H1 (cell line): ENCODE results near the gene KIAA1328. TPM values are rescaled to one million over a fixed set of nuclear protein-coding genes. Genes with fewer than 3 reads are reported as not detected.
A peak's percentile ranks its signal among the peaks of the same experiment; 100 is the strongest.

ENCODE experiments used
- CTCF ChIA-PET: fragments of 300-600 bp; sonication (Branson Sonifier 250); formaldehyde crosslinking; loops from one replicate; lab custom pipeline; 2021; ENCODE audit not compliant: partially characterized antibody; lab: Charles Lee
- POLR2A ChIA-PET: fragments of 300-600 bp; sonication (Branson Sonifier 250); formaldehyde crosslinking; loops from one replicate; lab custom pipeline; 2021; ENCODE audit warnings: inconsistent platforms; ENCODE audit not compliant: partially characterized antibody; lab: Charles Lee
- DNase-seq, 2 experiments: peaks; one replicate each; pipeline versions ENCODE4 v3.0.0 to v3.0.0-alpha.2; 2010 to 2022; ENCODE audit warnings: low spot score in 2 of 2, low read depth in 1 of 2, mixed read lengths in 1 of 2
- FAIRE-seq: peaks from 2 replicates; lab custom pipeline; 2011; peaks lifted over from hg19 to GRCh38; lab: Jason Lieb, UNC
- H2AFZ ChIP-seq: 2 replicates; pipeline ENCODE4 v1.8.1; 2012; ENCODE audit warnings: low read length, inconsistent platforms
- H2AK5ac ChIP-seq: 2 replicates; pipeline ENCODE4 v1.6.1; 2013; ENCODE audit warnings: low read depth, low read length
- H2BK120ac ChIP-seq: replicated peaks from 2 replicates; pipeline ENCODE3; 2013; ENCODE audit warnings: low read depth, low read length, inconsistent platforms
- H2BK12ac ChIP-seq: 2 replicates; pipeline ENCODE4 v1.6.1; 2013; ENCODE audit warnings: low read depth, low read length
- H2BK15ac ChIP-seq: 2 replicates; pipeline ENCODE4 v1.6.1; 2013; ENCODE audit warnings: low read length
- H2BK20ac ChIP-seq: 2 replicates; pipeline ENCODE4 v1.6.1; 2013; ENCODE audit warnings: low read length
- H2BK5ac ChIP-seq: 2 replicates; pipeline ENCODE4 v1.6.1; 2013; ENCODE audit warnings: low read depth, low read length
- H3K14ac ChIP-seq: 2 replicates; pipeline ENCODE4 v1.6.1; 2013; ENCODE audit warnings: inconsistent platforms; ENCODE audit not compliant: insufficient read length
- H3K18ac ChIP-seq: 2 replicates; pipeline ENCODE4 v1.6.1; 2013; ENCODE audit warnings: low read length; ENCODE audit errors: extremely low read depth
- H3K23ac ChIP-seq: 2 replicates; pipeline ENCODE4 v1.6.1; 2013; ENCODE audit warnings: inconsistent platforms; ENCODE audit not compliant: insufficient read length
- H3K23me2 ChIP-seq: 2 replicates; pipeline ENCODE4 v1.6.1; 2013; ENCODE audit warnings: low read depth, low read length
- H3K27ac ChIP-seq: 2 replicates; pipeline ENCODE4 v1.6.1; 2011; ENCODE audit warnings: low read depth, low read length, inconsistent platforms
- H3K27me3 ChIP-seq, 4 experiments: replicated peaks in 1 of 4; 1 replicate in 1 of 4; 2 replicates in 3 of 4; pipeline versions ENCODE4 v1.6.1 to v1.8.1; 2011 to 2013; ENCODE audit warnings: low read length in 3 of 4, mild to moderate bottlenecking in 3 of 4, inconsistent platforms in 2 of 4, mixed read lengths in 2 of 4, moderate library complexity in 1 of 4; ENCODE audit not compliant: control insufficient read depth in 3 of 4, insufficient read depth in 3 of 4; ENCODE audit errors: extremely low read depth in 1 of 4
- H3K36me3 ChIP-seq, 4 experiments: 2 replicates each; pipeline versions ENCODE4 v1.6.1 to v1.8.1; 2011 to 2013; ENCODE audit warnings: mild to moderate bottlenecking in 4 of 4, low read length in 3 of 4, moderate library complexity in 2 of 4, control low read depth in 1 of 4, inconsistent platforms in 1 of 4; ENCODE audit not compliant: insufficient read depth in 4 of 4, control insufficient read depth in 2 of 4
- H3K4ac ChIP-seq: replicated peaks from 2 replicates; pipeline ENCODE3; 2013; ENCODE audit warnings: low read length, low read depth, mixed read lengths, inconsistent platforms; ENCODE audit not compliant: insufficient read length
- H3K4me1 ChIP-seq, 4 experiments: replicated peaks in 1 of 4; 1 replicate in 1 of 4; 2 replicates in 3 of 4; pipeline versions ENCODE4 v1.6.1 to v1.8.1; 2011 to 2013; ENCODE audit warnings: low read length in 3 of 4, inconsistent platforms in 2 of 4, mixed read lengths in 1 of 4; ENCODE audit not compliant: insufficient read depth in 4 of 4, control insufficient read depth in 3 of 4
- H3K4me2 ChIP-seq, 2 experiments: 2 replicates each; pipeline versions ENCODE4 v1.6.1 to v1.8.1; 2011 to 2013; ENCODE audit warnings: low read depth in 2 of 2, low read length in 2 of 2, control low read depth in 1 of 2, inconsistent platforms in 1 of 2, mild to moderate bottlenecking in 1 of 2; ENCODE audit not compliant: insufficient read depth in 1 of 2
- H3K4me3 ChIP-seq, 4 experiments: fragments of 200-600, 300-600 bp in 1 of 4; sonication (generic), shearing (Covaris generic), sonication (Bioruptor Twin) in 1 of 4; 2 replicates each; pipeline versions ENCODE4 v1.5.1 to v1.8.1; 2011 to 2016; ENCODE audit warnings: low read length in 4 of 4, low read depth in 3 of 4, control low read depth in 2 of 4, inconsistent platforms in 2 of 4, mild to moderate bottlenecking in 2 of 4, mixed read lengths in 1 of 4, moderate library complexity in 1 of 4; ENCODE audit not compliant: insufficient read depth in 2 of 4; ENCODE audit errors: extremely low read depth in 1 of 4
- H3K56ac ChIP-seq: replicated peaks from 2 replicates; pipeline ENCODE3; 2013; ENCODE audit warnings: low read depth, mild to moderate bottlenecking, mixed read lengths, low read length, inconsistent platforms; ENCODE audit not compliant: insufficient read length
- H3K79me1 ChIP-seq: 2 replicates; pipeline ENCODE4 v1.6.1; 2013; ENCODE audit warnings: low read depth, low read length, control low read depth
- H3K79me2 ChIP-seq, 2 experiments: 2 replicates each; pipeline versions ENCODE4 v1.6.1 to v1.8.1; 2012 to 2013; ENCODE audit warnings: low read length in 2 of 2, mild to moderate bottlenecking in 2 of 2, inconsistent platforms in 1 of 2; ENCODE audit not compliant: insufficient read depth in 2 of 2, control insufficient read depth in 1 of 2
- H3K9ac ChIP-seq, 4 experiments: replicated peaks in 1 of 4; 1 replicate in 1 of 4; 2 replicates in 3 of 4; pipeline versions ENCODE4 v1.6.1 to v1.8.1; 2011 to 2013; ENCODE audit warnings: low read depth in 3 of 4, low read length in 3 of 4, control low read depth in 2 of 4, mild to moderate bottlenecking in 2 of 4, moderate library complexity in 2 of 4, inconsistent platforms in 1 of 4; ENCODE audit errors: extremely low read depth in 1 of 4
- H3K9me3 ChIP-seq, 2 experiments: 2 replicates each; pipeline versions ENCODE4 v1.6.1 to v1.8.1; 2012 to 2013; ENCODE audit warnings: mild to moderate bottlenecking in 2 of 2, moderate library complexity in 2 of 2, control low read depth in 1 of 2, inconsistent platforms in 1 of 2, low read depth in 1 of 2, low read length in 1 of 2, mixed read lengths in 1 of 2; ENCODE audit not compliant: insufficient read depth in 2 of 2
- H4K20me1 ChIP-seq, 2 experiments: replicated peaks in 1 of 2; 2 replicates each; pipeline versions ENCODE3 to v1.8.1; 2011 to 2013; ENCODE audit warnings: inconsistent platforms in 2 of 2, low read length in 2 of 2, mild to moderate bottlenecking in 1 of 2; ENCODE audit not compliant: insufficient read depth in 2 of 2, control insufficient read depth in 1 of 2
- H4K5ac ChIP-seq: 2 replicates; pipeline ENCODE4 v1.6.1; 2013; ENCODE audit warnings: low read length, low read depth, mixed read lengths, inconsistent platforms; ENCODE audit not compliant: insufficient read length
- H4K8ac ChIP-seq: 2 replicates; pipeline ENCODE4 v1.8.0; 2013; ENCODE audit warnings: mild to moderate bottlenecking, moderate library complexity, low read length, inconsistent platforms; ENCODE audit not compliant: insufficient read depth; ENCODE audit errors: extremely low read depth
- H4K91ac ChIP-seq: replicated peaks from 2 replicates; pipeline ENCODE3; 2013; ENCODE audit warnings: low read length, mixed read lengths, inconsistent platforms; ENCODE audit not compliant: insufficient read length
- CEBPB ChIP-seq: IDR thresholded peaks from 2 replicates; pipeline ENCODE4 v1.6.1; 2012; ENCODE audit warnings: low read depth, low read length
- CTBP2 ChIP-seq: IDR thresholded peaks from 2 replicates; pipeline ENCODE4 v1.7.0; 2011; ENCODE audit warnings: borderline replicate concordance, mild to moderate bottlenecking, moderate library complexity, mixed read lengths, low read length; ENCODE audit not compliant: insufficient read depth, insufficient read length
- WGBS, 2 experiments: shearing (Covaris generic) in 1 of 2; methylation state at CpG; one replicate each; pipeline versions ENCODE4 v1.1.6 to v1.1.7; 2013 to 2015; ENCODE audit warnings: low lambda C conversion rate in 2 of 2, mixed read lengths in 2 of 2, inconsistent platforms in 1 of 2, low coverage in 1 of 2, missing lambda C conversion rate in 1 of 2; ENCODE audit not compliant: insufficient replicate concordance in 2 of 2, insufficient coverage in 1 of 2, insufficient read length in 1 of 2; ENCODE audit errors: extremely low coverage in 1 of 2, missing lambda C conversion rate in 1 of 2; 5-methylcytosine and 5-hydroxymethylcytosine counted together
- polyA plus RNA-seq, 7 experiments: library from polyadenylated mRNA; depleted of rRNA in 3 of 7; stranded (reverse) in 5 of 7; unstranded in 2 of 7; fragments of >200 nt in 5 of 7; fragments of 200-250 nt in 2 of 7; gene quantifications; 1 replicate in 5 of 7; 2 replicates in 1 of 7; 4 replicates in 1 of 7; pipeline versions ENCODE4 v1.2.1 to v1.2.3, GENCODE V29; 2011 to 2013; ENCODE audit warnings: missing spikeins in 2 of 7, mixed read lengths in 2 of 7
- total RNA-seq: library from RNA; stranded (reverse); fragmentation: NEBNext Ultra II Directional; extraction: Animal tissue kit (Norgen Biotek cat#: 25700); gene quantifications from 2 replicates; pipeline ENCODE4 v1.2.1, GENCODE V29; 2021

The KIAA1328 gene
- total and polyA plus RNA-seq, 2 of the 8 experiments (the other 6 are each of a cell fraction or from before 2014, with no cell fraction given): 2.6 to 5.7 TPM

GRCh38 chr18:37064187-37064586 lies 235.3 kb downstream of the KIAA1328 start:
- Histone ChIP-seq H3K23me2 (no peaks in the 10 kb centered on the region), H3K18ac (no peak overlapping the region), H2BK12ac (no peak overlapping the region), H4K20me1 (no peaks in the 10 kb centered on the region), H3K4me2 (no peak overlapping the region), H4K8ac (no peak overlapping the region), H2BK20ac (no peak overlapping the region), H2BK15ac (no peak overlapping the region), H4K5ac (no peak overlapping the region), H3K23ac (no peak overlapping the region), H3K9me3 (no peaks in the 10 kb centered on the region), H2BK5ac (no peak overlapping the region), H2AK5ac (no peak overlapping the region), H3K4me1 (no peaks in the 10 kb centered on the region), H3K27me3 (no peaks in the 10 kb centered on the region), H3K4me3 (no peak overlapping the region), H3K79me1 (no peaks in the 10 kb centered on the region), H3K36me3 (no peaks in the 10 kb centered on the region), H3K14ac (no peak overlapping the region), H3K79me2 (no peaks in the 10 kb centered on the region), H3K4ac (no peak overlapping the region), H3K27ac (no peak overlapping the region), H2BK120ac (no peak overlapping the region), H2AFZ (no peak overlapping the region)
- FAIRE-seq (no peak), DNase-seq (no peak)
- 86% methylated on average over 3 of the region's 3 CpGs; no CpG with 5 or more reads in 1 of the 2 experiments for WGBS, 2 experiments
- ChIA-PET POLR2A (interaction anchor here (0.7 to 1.2 kb wide), 2 partner anchors 9 to 18 kb away, joined by 3 read pairs; no protein-coding TSS in a partner anchor), CTCF (no interaction called here)
- peak; percentile 93 for TF ChIP-seq CEBPB
- no peak for TF ChIP-seq CTBP2
- TF ChIP-seq, all 59 proteins: peak for 1
- no peak overlapping the region for H3K56ac ChIP-seq
- H4K91ac ChIP-seq: no peak overlapping the region
- no peak overlapping the region for H3K9ac ChIP-seq
